SK-N-SH treated with all-trans-retinoic acid at 6 μM for 48 hours (cell line): ENCODE results near the gene TTYH3.

Source experiments
- ATAC-seq: fragments of 200-7000 bp; cut with Tn5 transposase; 3 replicates; pipeline ENCODE4 v1.9.1; 2020; ENCODE audit warnings: mild to moderate bottlenecking, moderate library complexity
- ARNTL ChIP-seq: fragments of 450-650 bp; formaldehyde crosslinking; IDR thresholded peaks from 2 replicates; pipeline ENCODE4 v1.5.0; 2020; ENCODE audit warnings: low read depth, mild to moderate bottlenecking, moderate library complexity, borderline replicate concordance
- BACH2 ChIP-seq: fragments of 250-450 bp; sonication (Bioruptor Pico); IDR thresholded peaks from 2 replicates; pipeline ENCODE4 v1.9.0; 2021; ENCODE audit warnings: mild to moderate bottlenecking, borderline replicate concordance
- CSDC2 ChIP-seq: fragments of 250-450 bp; sonication (Bioruptor Pico); IDR thresholded peaks from 2 replicates; pipeline ENCODE4 v1.5.0; 2020; ENCODE audit warnings: mild to moderate bottlenecking, moderate library complexity
- GLIS3 ChIP-seq: fragments of 250-450 bp; sonication (Bioruptor Pico); IDR thresholded peaks from 2 replicates; pipeline ENCODE4 v1.5.0; 2020; ENCODE audit warnings: mild to moderate bottlenecking, moderate library complexity
- ISL1 ChIP-seq: fragments of 250-450 bp; sonication (Bioruptor Pico); IDR thresholded peaks from 2 replicates; pipeline ENCODE4 v2.1.2; 2022; ENCODE audit warnings: mild to moderate bottlenecking, moderate library complexity
- OSR1 ChIP-seq: fragments of 250-450 bp; sonication (Bioruptor Pico); IDR thresholded peaks from 2 replicates; pipeline ENCODE4 v1.8.0; 2022; ENCODE audit warnings: moderate library complexity, mild to moderate bottlenecking, inconsistent platforms
- PATZ1 ChIP-seq: fragments of 250-450 bp; sonication (Bioruptor Pico); IDR thresholded peaks from 2 replicates; pipeline ENCODE4 v1.8.0; 2020; ENCODE audit warnings: mild to moderate bottlenecking, moderate library complexity, borderline replicate concordance
- POU6F1 ChIP-seq: fragments of 250-450 bp; sonication (Bioruptor Pico); IDR thresholded peaks from 2 replicates; pipeline ENCODE4 v1.8.0; 2021; ENCODE audit warnings: low read depth, mild to moderate bottlenecking, moderate library complexity, borderline replicate concordance
- PPARA ChIP-seq: fragments of 250-450 bp; sonication (Bioruptor Pico); IDR thresholded peaks from 2 replicates; pipeline ENCODE4 v1.5.0; 2020; ENCODE audit warnings: mild to moderate bottlenecking, borderline replicate concordance
- RARB ChIP-seq: fragments of 250-450 bp; sonication (Bioruptor Pico); IDR thresholded peaks from 2 replicates; pipeline ENCODE4 v1.8.0; 2021; ENCODE audit warnings: mild to moderate bottlenecking, moderate library complexity
- SNAI2 ChIP-seq: fragments of 250-450 bp; sonication (Bioruptor Pico); IDR thresholded peaks from 2 replicates; pipeline ENCODE4 v1.5.0; 2020; ENCODE audit warnings: mild to moderate bottlenecking, moderate library complexity
- TCF4 ChIP-seq: fragments of 250-450 bp; sonication (Bioruptor Pico); IDR thresholded peaks from 2 replicates; pipeline ENCODE4 v1.8.0; 2021; ENCODE audit warnings: mild to moderate bottlenecking, moderate library complexity, borderline replicate concordance
- TOX ChIP-seq: fragments of 250-450 bp; sonication (Bioruptor Pico); IDR thresholded peaks from 2 replicates; pipeline ENCODE4 v1.8.0; 2021; ENCODE audit warnings: mild to moderate bottlenecking, moderate library complexity, borderline replicate concordance
- ZC3H10 ChIP-seq: fragments of 250-450 bp; sonication (Bioruptor Pico); IDR thresholded peaks from 2 replicates; pipeline ENCODE4 v1.5.1; 2021; ENCODE audit warnings: mild to moderate bottlenecking, moderate library complexity
- ZFP3 ChIP-seq: fragments of 250-450 bp; sonication (Bioruptor Pico); IDR thresholded peaks from 2 replicates; pipeline ENCODE4 v1.5.0; 2020; ENCODE audit warnings: mild to moderate bottlenecking, moderate library complexity
- ZNF565 ChIP-seq: fragments of 450-650 bp; formaldehyde crosslinking; conservative IDR thresholded peaks from 2 replicates; pipeline ENCODE4 v1.5.0; 2020; ENCODE audit warnings: low read depth, mild to moderate bottlenecking, moderate library complexity
- ZNF8 ChIP-seq: fragments of 450-650 bp; formaldehyde crosslinking; IDR thresholded peaks from 2 replicates; pipeline ENCODE4 v1.5.0; 2020; ENCODE audit warnings: mild to moderate bottlenecking, moderate library complexity
- TF ChIP-seq, protein P1 (sequence below): fragments of 250-450 bp; sonication (Bioruptor Pico); IDR thresholded peaks from 2 replicates; pipeline ENCODE4 v1.5.1; 2021; ENCODE audit warnings: mild to moderate bottlenecking, moderate library complexity
- TF ChIP-seq, protein P2 (sequence below): fragments of 250-450 bp; sonication (Bioruptor Pico); IDR thresholded peaks from 2 replicates; pipeline ENCODE4 v1.5.1; 2020; ENCODE audit warnings: low read depth, mild to moderate bottlenecking, moderate library complexity

The TTYH3 gene

GRCh38 chr7:2602406-2603043 is 29.3 kb upstream of the TTYH3 start:
- no peak for TF ChIP-seq ISL1 (CRISPR knock-in tag)
- no peak for TF ChIP-seq PPARA (CRISPR knock-in tag)
- no peak for TF ChIP-seq BACH2 (CRISPR knock-in tag)
- TF ChIP-seq CSDC2 (CRISPR knock-in tag): no peak
- no peak for TF ChIP-seq PATZ1
- TF ChIP-seq TCF4 (CRISPR knock-in tag): no peak
- no peak for TF ChIP-seq RARB (CRISPR knock-in tag)
- TF ChIP-seq, all 23 proteins: peak for 0
- no peak for ATAC-seq

- TF ChIP-seq, protein P1, sequence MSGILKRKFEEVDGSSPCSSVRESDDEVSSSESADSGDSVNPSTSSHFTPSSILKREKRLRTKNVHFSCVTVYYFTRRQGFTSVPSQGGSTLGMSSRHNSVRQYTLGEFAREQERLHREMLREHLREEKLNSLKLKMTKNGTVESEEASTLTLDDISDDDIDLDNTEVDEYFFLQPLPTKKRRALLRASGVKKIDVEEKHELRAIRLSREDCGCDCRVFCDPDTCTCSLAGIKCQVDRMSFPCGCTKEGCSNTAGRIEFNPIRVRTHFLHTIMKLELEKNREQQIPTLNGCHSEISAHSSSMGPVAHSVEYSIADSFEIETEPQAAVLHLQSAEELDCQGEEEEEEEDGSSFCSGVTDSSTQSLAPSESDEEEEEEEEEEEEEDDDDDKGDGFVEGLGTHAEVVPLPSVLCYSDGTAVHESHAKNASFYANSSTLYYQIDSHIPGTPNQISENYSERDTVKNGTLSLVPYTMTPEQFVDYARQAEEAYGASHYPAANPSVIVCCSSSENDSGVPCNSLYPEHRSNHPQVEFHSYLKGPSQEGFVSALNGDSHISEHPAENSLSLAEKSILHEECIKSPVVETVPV (CRISPR knock-in tag): no peak
- TF ChIP-seq BACH2 (CRISPR knock-in tag) (no peak), GLIS3 (CRISPR knock-in tag) (no peak), RARB (CRISPR knock-in tag) (no peak), CSDC2 (CRISPR knock-in tag) (no peak), POU6F1 (CRISPR knock-in tag) (no peak), ZC3H10 (CRISPR knock-in tag) (no peak), ARNTL (no peak), ZFP3 (CRISPR knock-in tag) (no peak), ISL1 (CRISPR knock-in tag) (no peak), SNAI2 (no peak), ZNF565 (no peak), TOX (no peak), TCF4 (CRISPR knock-in tag) (no peak)
- TF ChIP-seq, protein P2, sequence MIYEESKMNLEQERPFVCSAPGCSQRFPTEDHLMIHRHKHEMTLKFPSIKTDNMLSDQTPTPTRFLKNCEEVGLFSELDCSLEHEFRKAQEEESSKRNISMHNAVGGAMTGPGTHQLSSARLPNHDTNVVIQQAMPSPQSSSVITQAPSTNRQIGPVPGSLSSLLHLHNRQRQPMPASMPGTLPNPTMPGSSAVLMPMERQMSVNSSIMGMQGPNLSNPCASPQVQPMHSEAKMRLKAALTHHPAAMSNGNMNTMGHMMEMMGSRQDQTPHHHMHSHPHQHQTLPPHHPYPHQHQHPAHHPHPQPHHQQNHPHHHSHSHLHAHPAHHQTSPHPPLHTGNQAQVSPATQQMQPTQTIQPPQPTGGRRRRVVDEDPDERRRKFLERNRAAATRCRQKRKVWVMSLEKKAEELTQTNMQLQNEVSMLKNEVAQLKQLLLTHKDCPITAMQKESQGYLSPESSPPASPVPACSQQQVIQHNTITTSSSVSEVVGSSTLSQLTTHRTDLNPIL (CRISPR knock-in tag): no peak
- no peak for ATAC-seq
Measured at GRCh38 chr7:2603044-2603965, 28.5 kb upstream of the TTYH3 start.

GRCh38 chr7:2604608-2605174 is 27.1 kb upstream of the TTYH3 start:
- ATAC-seq: no peak
- TF ChIP-seq ISL1 (CRISPR knock-in tag) (no peak), ZC3H10 (CRISPR knock-in tag) (no peak), ZNF8 (CRISPR knock-in tag) (no peak), OSR1 (no peak), POU6F1 (CRISPR knock-in tag) (no peak)
